K562 (cell line): ENCODE results near the gene IL5. TPM values are rescaled to one million over a fixed set of nuclear protein-coding genes. Genes with fewer than 3 reads are reported as not detected.
A peak's percentile ranks its signal among the peaks of the same experiment; 100 is the strongest.

Source experiments
- ARID1B ChIP-seq: fragments of 450-650 bp; IDR thresholded peaks from 2 replicates; pipeline ENCODE4 v1.6.1; 2016; ENCODE audit warnings: antibody characterized with exemption, mild to moderate bottlenecking, inconsistent platforms
- CBFB ChIP-seq: sonication (generic); formaldehyde crosslinking; IDR thresholded peaks from 2 replicates; pipeline ENCODE4 v1.4.0; 2020; ENCODE audit warnings: mild to moderate bottlenecking, missing genetic modification reagents
- CBX2 ChIP-seq: fragments of 200-600 bp; sonication (generic); IDR thresholded peaks from one replicate; pipeline ENCODE4 v1.6.1; 2012; ENCODE audit warnings: mild to moderate bottlenecking, low read length, inconsistent platforms; ENCODE audit not compliant: insufficient read depth, poor library complexity, severe bottlenecking
- CHD4 ChIP-seq: fragments of 200-600 bp; sonication (generic); IDR thresholded peaks from 3 replicates; pipeline ENCODE4 v1.6.1; 2012; ENCODE audit warnings: low read depth, mild to moderate bottlenecking, mixed read lengths, low read length, inconsistent platforms; ENCODE audit not compliant: insufficient read depth, insufficient replicate concordance, poor library complexity, severe bottlenecking
- COPS2 ChIP-seq: fragments of 450-650 bp; conservative IDR thresholded peaks from 2 replicates; pipeline ENCODE4 v1.6.1; 2016; ENCODE audit warnings: mild to moderate bottlenecking, moderate library complexity
- CTBP1 ChIP-seq: fragments of 450-650 bp; IDR thresholded peaks from 2 replicates; pipeline ENCODE4 v1.6.1; 2016; ENCODE audit warnings: borderline replicate concordance
- DLX4 ChIP-seq: fragments of 250-450 bp; sonication (Bioruptor Pico); IDR thresholded peaks from 2 replicates; pipeline ENCODE4 v1.6.1; 2021; ENCODE audit warnings: mild to moderate bottlenecking
- E2F3 ChIP-seq: fragments of 250-450 bp; sonication (Bioruptor Pico); IDR thresholded peaks from 2 replicates; pipeline ENCODE4 v1.4.0; 2020; ENCODE audit warnings: mild to moderate bottlenecking
- FIP1L1 ChIP-seq: fragments of 200-400 bp; formaldehyde crosslinking; IDR thresholded peaks from 2 replicates; pipeline ENCODE4 v1.6.1; 2018; ENCODE audit warnings: mild to moderate bottlenecking, low read depth, low read length; ENCODE audit not compliant: poor library complexity, severe bottlenecking
- HDAC1 ChIP-seq, 2 experiments: fragments of 450-650 bp; IDR thresholded peaks; 2 replicates each; pipeline ENCODE4 v1.6.1; 2016 to 2017; ENCODE audit warnings: inconsistent platforms in 1 of 2, mild to moderate bottlenecking in 1 of 2, moderate library complexity in 1 of 2
- HDAC2 ChIP-seq: fragments of 450-650 bp; IDR thresholded peaks from 2 replicates; pipeline ENCODE4 v1.6.1; 2016; ENCODE audit warnings: mild to moderate bottlenecking
- MITF ChIP-seq: IDR thresholded peaks from 2 replicates; pipeline ENCODE4 v1.6.1; 2014; ENCODE audit warnings: antibody characterized with exemption
- NBN ChIP-seq: fragments of 450-650 bp; IDR thresholded peaks from 2 replicates; pipeline ENCODE4 v1.6.1; 2016; ENCODE audit warnings: low read depth, mild to moderate bottlenecking
- OTX1 ChIP-seq: fragments of 450-650 bp; formaldehyde crosslinking; IDR thresholded peaks from 2 replicates; pipeline ENCODE4 v1.4.0; 2022; ENCODE audit warnings: mild to moderate bottlenecking
- PYGO2 ChIP-seq: fragments of 450-650 bp; IDR thresholded peaks from 2 replicates; pipeline ENCODE4 v1.6.1; 2016; ENCODE audit warnings: mild to moderate bottlenecking, missing genetic modification characterization, moderate library complexity, missing compliant biosample characterization
- RFX1 ChIP-seq: fragments of 450-650 bp; IDR thresholded peaks from 2 replicates; pipeline ENCODE4 v1.6.1; 2016; ENCODE audit warnings: mild to moderate bottlenecking, moderate library complexity
- SAP30 ChIP-seq: fragments of 200-600 bp; sonication (generic); IDR thresholded peaks from 2 replicates; pipeline ENCODE4 v1.6.1; 2012; ENCODE audit warnings: borderline replicate concordance, low read depth, mild to moderate bottlenecking, moderate library complexity, low read length, control low read depth, inconsistent platforms; ENCODE audit not compliant: insufficient read depth, poor library complexity, severe bottlenecking
- TEAD1 ChIP-seq, 2 experiments: fragments of 450-650 bp in 1 of 2; sonication (generic) in 1 of 2; formaldehyde crosslinking; IDR thresholded peaks; 2 replicates each; pipeline versions ENCODE4 v1.4.0 to v1.8.0; 2020 to 2022; ENCODE audit warnings: mild to moderate bottlenecking in 2 of 2, missing genetic modification reagents in 1 of 2
- TEAD4 ChIP-seq, 2 experiments: sonication (generic) in 1 of 2; formaldehyde crosslinking in 1 of 2; IDR thresholded peaks; 2 replicates each; pipeline versions ENCODE4 v1.6.1 to v1.8.0; 2012 to 2022; ENCODE audit warnings: borderline replicate concordance in 1 of 2, inconsistent platforms in 1 of 2, low read length in 1 of 2, mild to moderate bottlenecking in 1 of 2, missing genetic modification reagents in 1 of 2
- TFAP4 ChIP-seq: sonication (generic); formaldehyde crosslinking; IDR thresholded peaks from 2 replicates; pipeline ENCODE4 v1.8.0; 2022; ENCODE audit warnings: missing genetic modification reagents, mild to moderate bottlenecking, moderate library complexity, borderline replicate concordance
- THAP7 ChIP-seq: fragments of 250-450 bp; sonication (Bioruptor Pico); IDR thresholded peaks from 2 replicates; pipeline ENCODE4 v1.5.0; 2021
- XRCC4 ChIP-seq: IDR thresholded peaks from one replicate; pipeline ENCODE4 v1.6.1; 2011; ENCODE audit not compliant: insufficient read depth, insufficient read length; ENCODE audit errors: extremely low read depth
- XRCC5 ChIP-seq: fragments of 200-400 bp; formaldehyde crosslinking; IDR thresholded peaks from 2 replicates; pipeline ENCODE4 v1.6.1; 2017; ENCODE audit warnings: low read depth, mild to moderate bottlenecking, low read length
- ZNF121 ChIP-seq: sonication (generic); formaldehyde crosslinking; conservative IDR thresholded peaks from 2 replicates; pipeline ENCODE4 v1.8.0; 2022; ENCODE audit warnings: missing genetic modification reagents
- ZNF23 ChIP-seq: fragments of 250-450 bp; sonication (Bioruptor Pico); IDR thresholded peaks from 2 replicates; pipeline ENCODE4 v1.4.0; 2020; ENCODE audit warnings: mild to moderate bottlenecking
- ZNF354B ChIP-seq: fragments of 250-450 bp; sonication (Bioruptor Pico); IDR thresholded peaks from 2 replicates; pipeline ENCODE4 v1.4.0; 2020
- polyA plus RNA-seq, 8 experiments: library from polyadenylated mRNA; depleted of rRNA in 4 of 8; stranded (reverse) in 5 of 8; unstranded in 3 of 8; fragments of >200 nt; fragmentation: Nextera tagmentation in 2 of 8; fragmentation: Illumina TruSeq in 1 of 8; extraction: Ambion mirVana in 2 of 8; extraction: Trizol in 1 of 8; gene quantifications; 2 replicates each; pipeline versions ENCODE4 v1.2.1 to v1.2.3, GENCODE V29; 2011 to 2014; ENCODE audit warnings: inconsistent platforms in 1 of 8, missing spikeins in 1 of 8
- total RNA-seq, 7 experiments: library from RNA; depleted of rRNA in 6 of 7; stranded (reverse); fragments of >200 nt in 6 of 7; fragmentation: Illumina TruSeq in 2 of 7; extraction: Trizol in 2 of 7; gene quantifications; 2 replicates each; pipeline versions ENCODE4 v1.2.1 to v1.2.3, GENCODE V29; 2011 to 2021; ENCODE audit warnings: low replicate concordance in 1 of 7

The IL5 gene
- total and polyA plus RNA-seq, 9 of the 15 experiments (the other 6 are each of a cell fraction or from before 2014, with no cell fraction given) = 0.44 TPM; not detected in 8

- no peak for TF ChIP-seq SAP30
- TF ChIP-seq HDAC1 (IDR thresholded peaks at IDR 0.05) = no peak
- TF ChIP-seq OTX1 (CRISPR knock-in tag) = no peak
- no peak for TF ChIP-seq FIP1L1
- no peak for TF ChIP-seq XRCC4
- no peak for TF ChIP-seq ZNF354B (CRISPR knock-in tag)
- TF ChIP-seq COPS2 = no peak
- TF ChIP-seq TFAP4 = no peak
- TF ChIP-seq THAP7 (CRISPR knock-in tag) = no peak
- TF ChIP-seq HDAC2 = 0 out of 2 replicates have a peak, but pooled peaks have one; percentile 34
- no peak for TF ChIP-seq MITF
- TF ChIP-seq TEAD1 (CRISPR knock-in tag; IDR thresholded peaks at IDR 0.05) = no peak
- TF ChIP-seq PYGO2 (tag) = no peak
- TF ChIP-seq E2F3 (CRISPR knock-in tag) = no peak
- no peak for TF ChIP-seq NBN
- no peak for TF ChIP-seq XRCC5
- TF ChIP-seq ARID1B = peak; percentile 75
- peak; percentile 77; the same call in 1 of the 2 replicates for TF ChIP-seq TEAD4 (IDR thresholded peaks at IDR 0.05; ENCODE audit: low read length)
- no peak for TF ChIP-seq TEAD4 (CRISPR knock-in tag; IDR thresholded peaks at IDR 0.05; ENCODE audit: borderline replicate concordance)
- TF ChIP-seq CBX2 = no peak
- TF ChIP-seq ZNF23 = no peak
- no peak for TF ChIP-seq DLX4
- no peak for TF ChIP-seq ZNF121
- TF ChIP-seq CBFB (CRISPR knock-in tag) = no peak
- TF ChIP-seq CHD4 = no peak
- peak; percentile 94 for TF ChIP-seq CTBP1
- no peak for TF ChIP-seq RFX1
Measured at GRCh38 chr5:132528866-132529634, 14.3 kb downstream of the IL5 start (continued).
